RCC 7860 (cell line): ENCODE data around the gene PMFBP1.
"Not testable (repeated sequence)": the region's sequence is repeated elsewhere in the genome, so short reads cannot be mapped to it uniquely, and the experiment has no call there.

ENCODE experiments used
- DNase-seq: peaks from one replicate; pipeline ENCODE4 v3.0.0-alpha.2; 2015; ENCODE audit warnings: low spot score
- FAIRE-seq: peaks from 2 replicates; lab custom pipeline; 2012; peaks lifted over from hg19 to GRCh38; lab: Jason Lieb, UNC

PMFBP1 gene

GRCh38 chr16:72108353-72109102, 63.4 kb downstream of the PMFBP1 start:
- no peak for DNase-seq
- FAIRE-seq, result no peak

GRCh38 chr16:72107371-72107770, 64.6 kb downstream of the PMFBP1 start:
- DNase-seq (no peak), FAIRE-seq (no peak)

GRCh38 chr16:72105978-72106377, 66.0 kb downstream of the PMFBP1 start:
- FAIRE-seq, result no peak
- DNase-seq, result no peak

- DNase-seq (no peak), FAIRE-seq (no peak)
Measured at GRCh38 chr16:72104905-72105304, 67.0 kb downstream of the PMFBP1 start.

- DNase-seq (no peak), FAIRE-seq (no peak)
Measured at GRCh38 chr16:72101195-72101594, 70.8 kb downstream of the PMFBP1 start.

GRCh38 chr16:72099377-72099818, 72.6 kb downstream of the PMFBP1 start:
- FAIRE-seq (no peak), DNase-seq (peak; percentile 43)

- no peak for FAIRE-seq
- DNase-seq, result no peak
Measured at GRCh38 chr16:72098936-72099335, 73.0 kb downstream of the PMFBP1 start.

- FAIRE-seq, result no peak
Measured at GRCh38 chr16:72094266-72094610, 77.7 kb downstream of the PMFBP1 start.

GRCh38 chr16:72093448-72094265, 78.3 kb downstream of the PMFBP1 start, which contains the start of the genes DHX38 and TXNL4B:
DHX38 (plus strand) TSS chr16:72093847; CDS start chr16:72096158, 2,311 bp downstream.
TXNL4B (minus strand) TSS chr16:72093620; CDS start chr16:72090749, 2,871 bp downstream.
- FAIRE-seq, result peak; percentile 96
- peak; percentile 97 for DNase-seq

More at GRCh38 chr16:72094266-72094610, 77.7 kb downstream of the PMFBP1 start:
- DNase-seq, result no peak

GRCh38 chr16:72092832-72093447, 79.0 kb downstream of the PMFBP1 start:
- DNase-seq (peak; percentile 34), FAIRE-seq (no peak)

GRCh38 chr16:72091217-72091616, 80.7 kb downstream of the PMFBP1 start:
- DNase-seq (no peak), FAIRE-seq (no peak)

- DNase-seq (no peak), FAIRE-seq (no peak)
Measured at GRCh38 chr16:72085002-72085401, 87.0 kb downstream of the PMFBP1 start.

GRCh38 chr16:72084445-72084844, 87.5 kb downstream of the PMFBP1 start:
- FAIRE-seq, result no peak
- no peak for DNase-seq

- FAIRE-seq, result no peak
- DNase-seq, result no peak
Measured at GRCh38 chr16:72083778-72084404, 88.1 kb downstream of the PMFBP1 start.

- not testable (repeated sequence) for FAIRE-seq, DNase-seq
Measured at GRCh38 chr16:72076991-72077706, 94.8 kb downstream of the PMFBP1 start.

- not testable (repeated sequence) for FAIRE-seq, DNase-seq
Measured at GRCh38 chr16:72075067-72075466, 96.9 kb downstream of the PMFBP1 start.

GRCh38 chr16:72073560-72074230, 98.3 kb downstream of the PMFBP1 start:
- DNase-seq (no peak), FAIRE-seq (no peak)

- DNase-seq (no peak), FAIRE-seq (no peak)
Measured at GRCh38 chr16:72072514-72073342, 99.2 kb downstream of the PMFBP1 start.
